Ectodermal cell (in vitro differentiated cells): Measurements from ENCODE around the gene DUSP15.

Experiments
- H3K27ac ChIP-seq: 2 replicates; pipeline ENCODE4 v1.7.0; 2013; ENCODE audit warnings: mild to moderate bottlenecking, low read depth, low read length; ENCODE audit not compliant: insufficient read depth, poor library complexity, severe bottlenecking
- H3K27me3 ChIP-seq: 2 replicates; pipeline ENCODE4 v1.7.0; 2013; ENCODE audit warnings: mild to moderate bottlenecking, low read length; ENCODE audit not compliant: insufficient read depth, control insufficient read depth, poor library complexity, severe bottlenecking
- H3K36me3 ChIP-seq: one replicate; pipeline ENCODE4 v1.7.0; 2013; ENCODE audit warnings: low read length; ENCODE audit not compliant: control insufficient read depth, insufficient read depth
- H3K4me1 ChIP-seq: one replicate; pipeline ENCODE4 v1.7.0; 2013; ENCODE audit warnings: low read length; ENCODE audit not compliant: control insufficient read depth, insufficient read depth
- H3K4me3 ChIP-seq: 2 replicates; pipeline ENCODE4 v1.7.0; 2013; ENCODE audit warnings: low read depth, low read length, control low read depth; ENCODE audit not compliant: insufficient read depth
- H3K9me3 ChIP-seq: 2 replicates; pipeline ENCODE4 v1.7.0; 2013; ENCODE audit warnings: mild to moderate bottlenecking, low read length, moderate library complexity; ENCODE audit not compliant: control insufficient read depth
- WGBS, 2 experiments: methylation state at CpG; one replicate each; pipeline ENCODE4 v1.1.7; 2013; ENCODE audit warnings: missing lambda C conversion rate in 2 of 2; 5-methylcytosine and 5-hydroxymethylcytosine counted together

DUSP15 gene

DNA sequence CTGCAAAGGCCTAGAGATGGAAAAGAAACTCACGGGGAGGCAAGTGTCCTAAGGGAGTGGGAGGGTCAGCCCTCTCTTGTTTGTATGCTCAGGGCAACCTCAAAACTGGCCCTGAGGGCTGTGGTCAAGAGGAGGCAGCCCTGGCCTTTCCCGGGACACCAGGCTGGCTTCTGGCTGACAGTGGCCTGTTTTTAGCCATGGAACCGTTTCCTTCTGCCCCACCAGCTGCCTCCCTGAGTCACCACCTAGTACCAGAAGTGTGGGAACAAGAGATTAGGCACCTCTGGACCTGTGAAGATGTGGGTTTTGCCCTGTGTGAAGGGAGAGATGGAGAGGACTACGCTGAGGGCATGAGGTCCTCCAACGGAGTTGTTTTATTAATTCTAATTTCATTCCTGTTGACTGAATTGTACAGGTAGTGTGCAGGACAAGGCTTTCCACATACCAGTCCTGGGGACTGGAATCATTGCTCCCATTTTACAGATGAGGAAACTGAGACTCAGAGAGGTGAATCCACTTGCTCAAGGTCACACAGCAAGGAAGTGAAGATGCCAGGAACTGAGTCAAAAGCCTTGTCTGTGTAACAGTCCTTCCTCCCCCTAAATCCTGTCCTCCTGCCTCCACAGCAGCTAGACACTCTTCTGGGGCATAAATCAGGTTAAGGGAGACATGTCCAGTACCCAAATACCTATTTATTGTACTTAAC is 30.4 kb downstream of the DUSP15 start:
- Histone ChIP-seq H3K4me3 (no peak overlapping the region), H3K27ac (no peak overlapping the region), H3K9me3 (no peaks in the 10 kb centered on the region), H3K27me3 (no peaks in the 10 kb centered on the region), H3K4me1 (peaks cover 44% of the 10 kb centered on the region), H3K36me3 (no peaks in the 10 kb centered on the region)
- 87 to 89% methylated on average over 5 of the region's 5 CpGs for WGBS, 2 experiments

DNA sequence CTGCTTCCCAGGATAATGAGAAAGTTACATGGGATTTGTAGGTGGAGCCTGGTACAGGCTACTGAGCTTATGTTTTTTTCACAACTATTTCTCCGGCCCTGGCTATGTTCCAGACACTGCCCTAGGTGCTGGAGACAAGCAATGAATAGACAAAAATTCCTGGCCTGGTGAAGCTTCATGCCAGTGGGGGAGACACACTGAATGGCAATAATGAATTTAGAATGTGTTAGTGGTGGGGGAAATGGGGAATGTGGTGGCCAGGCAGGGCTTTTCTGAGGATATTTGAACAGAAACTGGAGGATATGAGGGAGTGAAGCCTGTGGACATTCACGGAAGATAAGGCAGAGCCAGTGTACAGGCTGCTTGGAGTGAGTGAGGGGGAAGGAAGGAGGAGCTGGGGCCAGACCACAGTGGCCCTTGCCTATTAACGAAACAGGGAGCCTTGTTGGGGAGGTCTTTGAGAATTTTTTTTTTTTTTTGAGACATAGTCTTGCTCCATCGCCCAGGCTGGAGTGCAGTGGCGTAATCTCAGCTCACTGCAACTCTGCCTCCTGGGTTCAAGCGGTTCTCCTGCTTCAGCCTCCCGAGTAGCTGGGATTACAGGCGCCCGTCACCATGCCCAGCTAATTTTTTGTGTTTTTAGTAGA is 31.6 kb downstream of the DUSP15 start:
- WGBS, 2 experiments, result 93 to 95% methylated on average over 9 of the region's 9 CpGs
- peaks cover 45% of the 10 kb centered on the region for H3K4me1 ChIP-seq
- no peak overlapping the region for H3K27ac ChIP-seq

DNA sequence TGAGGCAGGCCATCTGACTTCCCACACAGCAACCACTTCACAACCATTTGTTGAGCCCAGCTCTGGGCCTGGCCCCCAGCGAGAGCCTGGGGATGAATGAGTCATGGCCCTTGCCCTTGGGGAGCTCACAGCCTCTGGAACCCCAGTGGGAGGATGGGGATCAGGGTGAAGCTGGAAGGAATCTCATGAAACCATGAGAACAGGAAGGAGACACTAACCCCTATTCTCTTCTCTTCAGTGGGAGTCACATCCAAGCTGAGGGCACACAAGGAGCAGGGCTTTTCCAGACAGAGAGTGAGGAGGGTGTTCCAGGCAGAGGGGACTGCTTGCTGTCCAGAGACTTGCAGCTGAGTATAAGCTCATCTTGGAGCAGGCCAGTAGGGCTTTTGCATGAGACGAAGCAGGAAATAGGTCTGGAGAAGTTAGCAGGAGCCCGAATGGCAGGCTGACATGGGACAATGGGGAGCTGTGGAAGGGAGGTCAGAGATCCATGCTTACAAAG is 32.4 kb downstream of the DUSP15 start:
- Histone ChIP-seq H3K9me3 (no peaks in the 10 kb centered on the region), H3K4me3 (no peak overlapping the region), H3K36me3 (no peaks in the 10 kb centered on the region), H3K4me1 (peaks cover 46% of the 10 kb centered on the region), H3K27ac (no peak overlapping the region), H3K27me3 (no peaks in the 10 kb centered on the region)
- 52 to 60% methylated on average over 3 of the region's 3 CpGs for WGBS, 2 experiments

More for the DNA sequence above, 31.6 kb downstream of the DUSP15 start:
- H3K4me3 ChIP-seq, result no peak overlapping the region
- H3K27me3 ChIP-seq, result no peaks in the 10 kb centered on the region
- no peaks in the 10 kb centered on the region for H3K9me3 ChIP-seq
- no peaks in the 10 kb centered on the region for H3K36me3 ChIP-seq

DNA sequence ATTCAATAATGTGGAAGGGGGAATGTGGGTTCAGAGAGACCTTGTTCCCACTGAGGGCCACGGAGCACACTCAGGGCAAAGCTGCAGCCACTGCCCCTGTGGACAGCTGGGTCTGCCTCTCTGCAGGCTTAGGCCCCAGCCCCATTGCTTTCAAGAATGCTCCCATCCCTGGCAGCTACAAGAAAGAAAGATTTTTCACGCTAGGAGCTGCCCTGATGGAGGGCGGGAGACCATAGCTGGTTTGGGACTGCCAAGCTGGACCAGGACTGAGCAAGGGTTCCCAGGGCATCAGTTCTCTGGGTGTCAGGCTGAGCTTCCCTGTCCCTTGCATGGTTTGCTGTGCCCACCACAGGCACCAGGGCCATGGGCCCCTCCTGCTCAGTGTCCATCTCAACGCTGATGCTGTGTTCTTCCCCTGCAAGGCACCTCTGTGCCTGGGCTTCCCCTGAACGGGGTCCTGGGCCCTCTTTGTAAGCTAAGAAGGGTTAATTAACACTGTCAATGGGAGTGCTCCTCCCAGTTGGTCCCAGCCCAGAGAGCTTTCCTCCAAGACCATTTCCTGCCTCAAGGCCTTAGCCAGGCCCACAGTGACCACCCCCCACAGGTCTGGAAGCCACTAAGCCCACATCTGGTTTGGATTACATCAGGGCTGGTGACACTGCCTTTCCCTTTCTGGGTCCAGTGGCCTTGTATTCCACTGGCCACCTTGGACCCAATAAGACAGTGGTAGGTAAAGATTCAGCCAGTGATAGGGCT is 33.3 kb downstream of the DUSP15 start:
- peaks cover 38% of the 10 kb centered on the region for H3K4me1 ChIP-seq
- no peaks in the 10 kb centered on the region for H3K9me3 ChIP-seq
- no peaks in the 10 kb centered on the region for H3K27me3 ChIP-seq
- H3K4me3 ChIP-seq, result no peak overlapping the region
- no peaks in the 10 kb centered on the region for H3K36me3 ChIP-seq
- H3K27ac ChIP-seq, result peak overlapping the region; percentile 26
- WGBS, 2 experiments, result 57 to 69% methylated on average over 5 of the region's 5 CpGs

DNA sequence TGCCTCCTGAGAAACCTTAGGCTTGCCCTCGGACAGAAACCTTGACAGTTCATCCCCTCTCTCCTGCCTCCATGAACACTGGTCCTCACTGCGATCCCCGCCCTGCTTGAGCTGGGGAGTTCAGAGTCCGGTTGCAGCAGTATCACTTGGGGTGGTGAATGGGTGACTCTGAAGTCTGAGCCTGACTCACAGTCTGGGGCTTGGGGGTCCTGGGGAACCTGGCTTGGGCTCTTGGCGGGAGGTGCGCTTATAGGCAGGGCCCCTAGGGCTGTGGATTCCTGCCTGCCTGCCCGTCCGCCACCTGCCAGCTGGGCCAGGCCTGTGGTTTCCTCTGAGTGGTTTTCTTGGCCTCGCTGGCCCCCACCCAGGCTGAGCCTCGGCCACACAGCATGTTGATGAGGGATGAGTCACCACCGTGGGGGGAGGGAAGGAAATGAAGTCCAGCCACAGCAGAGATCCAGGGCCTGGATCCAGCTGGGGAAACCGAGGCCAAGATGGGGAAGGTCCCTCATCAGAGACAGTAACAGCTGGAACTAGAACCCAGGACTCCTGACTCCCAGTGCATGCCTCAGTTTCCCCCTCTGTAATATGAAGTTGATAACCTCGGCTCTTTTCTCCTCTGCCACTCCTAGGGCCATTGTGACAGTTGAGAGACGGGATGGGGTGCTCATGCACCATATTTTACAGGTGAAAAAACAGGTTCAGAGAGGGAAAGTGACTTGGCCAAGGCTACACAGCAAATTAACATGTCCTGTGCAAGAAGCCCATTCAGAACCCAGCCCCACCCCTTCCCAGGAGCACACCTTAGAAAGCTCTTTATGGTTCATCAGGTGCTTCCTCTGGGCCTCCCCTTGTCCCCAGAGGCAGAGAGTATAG is 34.1 kb downstream of the DUSP15 start:
- Histone ChIP-seq H3K27me3 (no peaks in the 10 kb centered on the region), H3K4me1 (peaks cover 31% of the 10 kb centered on the region), H3K9me3 (no peaks in the 10 kb centered on the region), H3K4me3 (no peak overlapping the region), H3K27ac (no peak overlapping the region), H3K36me3 (no peaks in the 10 kb centered on the region)
- 81% methylated on average over 14 of the region's 14 CpGs for WGBS, 2 experiments

DNA sequence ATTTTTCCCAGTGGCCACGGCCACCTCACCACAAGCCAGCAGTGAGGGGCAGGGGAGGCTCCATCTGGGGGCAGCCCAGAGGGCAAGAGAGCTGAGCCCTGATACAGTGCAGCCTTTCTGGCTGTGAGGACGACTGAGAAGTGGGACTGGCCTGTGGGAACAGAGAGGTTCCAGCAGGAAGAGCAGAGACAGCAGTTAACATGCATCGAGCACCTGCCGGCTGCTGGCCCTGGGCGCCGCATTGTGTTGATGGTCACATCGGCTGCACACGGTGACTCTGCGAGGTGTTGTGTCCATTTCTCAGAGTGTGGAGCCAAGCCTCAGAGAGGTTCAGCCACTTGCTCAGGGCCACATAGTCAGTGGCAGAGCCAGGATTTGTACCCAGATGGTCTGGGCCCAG is 34.8 kb downstream of the DUSP15 start:
- Histone ChIP-seq H3K27ac (no peak overlapping the region), H3K9me3 (no peaks in the 10 kb centered on the region), H3K4me3 (no peak overlapping the region), H3K36me3 (no peaks in the 10 kb centered on the region), H3K4me1 (peaks cover 27% of the 10 kb centered on the region), H3K27me3 (no peaks in the 10 kb centered on the region)
- WGBS, 2 experiments, result 89 to 92% methylated on average over 9 of the region's 9 CpGs

DNA sequence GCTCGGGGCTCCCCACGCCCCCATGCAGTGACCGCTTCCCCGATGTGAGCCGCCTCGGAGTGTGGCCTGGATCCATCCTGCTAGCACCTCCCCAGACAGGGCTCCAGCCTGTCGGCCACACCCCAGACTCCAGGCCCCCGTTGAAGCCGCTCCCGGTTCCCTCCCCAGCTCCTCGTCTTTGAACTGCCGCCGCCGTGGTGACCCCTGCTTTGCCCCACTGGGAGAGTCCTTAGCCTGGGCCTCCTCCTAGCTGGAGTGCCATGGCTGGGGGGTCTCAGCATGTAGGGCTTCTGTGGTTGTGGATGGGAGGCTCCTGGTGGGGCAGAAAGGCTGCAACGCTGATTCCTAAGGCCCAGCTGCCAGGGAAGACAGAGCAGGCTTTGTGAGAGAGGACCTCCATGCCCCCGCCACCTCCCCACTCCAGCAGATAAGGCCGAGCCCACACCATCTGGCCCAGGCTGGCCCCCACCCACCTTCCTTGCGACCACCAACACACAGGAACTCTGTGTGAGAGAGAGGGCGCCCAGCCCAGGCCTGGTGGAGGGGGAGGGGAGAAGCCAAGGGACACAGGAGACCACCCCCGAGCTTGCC is 36.3 kb downstream of the DUSP15 start:
- peaks cover 27% of the 10 kb centered on the region for H3K4me1 ChIP-seq
- 85 to 86% methylated on average over 20 of the region's 20 CpGs for WGBS, 2 experiments
- H3K36me3 ChIP-seq, result no peaks in the 10 kb centered on the region
- H3K9me3 ChIP-seq, result no peaks in the 10 kb centered on the region
- no peaks in the 10 kb centered on the region for H3K27me3 ChIP-seq
- H3K4me3 ChIP-seq, result no peak overlapping the region
- H3K27ac ChIP-seq, result peak overlapping the region; percentile 44

DNA sequence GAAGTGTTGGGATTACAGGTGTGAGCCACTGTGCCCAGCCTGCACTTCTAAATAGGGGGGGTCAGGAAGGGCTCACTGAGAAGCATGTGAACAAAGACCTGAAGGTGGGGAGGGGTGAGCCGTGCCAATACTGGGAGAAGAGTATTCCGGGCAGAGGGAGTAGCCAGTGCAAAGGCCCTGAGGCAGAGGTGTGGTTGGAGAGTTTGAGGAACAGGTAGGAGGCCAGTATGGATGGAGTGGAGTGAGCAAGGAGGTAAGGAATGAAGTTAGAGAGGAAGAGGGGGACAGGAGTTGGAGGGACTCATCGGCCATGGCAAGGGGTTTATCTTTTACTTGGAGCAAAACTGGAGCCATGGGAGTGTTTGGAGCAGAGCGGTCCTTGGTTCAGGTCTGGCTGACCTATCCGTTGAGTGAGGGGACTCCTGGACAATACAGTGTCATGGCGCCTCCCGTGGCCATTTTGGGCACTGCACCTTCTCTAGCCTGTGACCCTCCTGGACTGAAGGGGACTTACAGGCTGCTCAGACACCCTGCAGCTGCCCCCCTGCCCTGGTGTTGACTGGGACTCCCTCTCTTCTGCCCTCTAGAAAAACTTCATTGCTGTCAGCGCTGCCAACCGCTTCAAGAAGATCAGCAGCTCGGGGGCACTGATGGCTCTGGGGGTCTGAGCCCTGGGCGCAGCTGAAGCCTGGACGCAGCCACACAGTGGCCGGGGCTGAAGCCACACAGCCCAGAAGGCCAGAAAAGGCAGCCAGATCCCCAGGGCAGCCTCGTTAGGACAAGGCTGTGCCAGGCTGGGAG is 37.0 kb downstream of the DUSP15 start:
- H3K27ac ChIP-seq, result no peak overlapping the region
- H3K4me3 ChIP-seq, result no peak overlapping the region
- WGBS, 2 experiments, result 65 to 66% methylated on average over 14 of the region's 14 CpGs

DNA sequence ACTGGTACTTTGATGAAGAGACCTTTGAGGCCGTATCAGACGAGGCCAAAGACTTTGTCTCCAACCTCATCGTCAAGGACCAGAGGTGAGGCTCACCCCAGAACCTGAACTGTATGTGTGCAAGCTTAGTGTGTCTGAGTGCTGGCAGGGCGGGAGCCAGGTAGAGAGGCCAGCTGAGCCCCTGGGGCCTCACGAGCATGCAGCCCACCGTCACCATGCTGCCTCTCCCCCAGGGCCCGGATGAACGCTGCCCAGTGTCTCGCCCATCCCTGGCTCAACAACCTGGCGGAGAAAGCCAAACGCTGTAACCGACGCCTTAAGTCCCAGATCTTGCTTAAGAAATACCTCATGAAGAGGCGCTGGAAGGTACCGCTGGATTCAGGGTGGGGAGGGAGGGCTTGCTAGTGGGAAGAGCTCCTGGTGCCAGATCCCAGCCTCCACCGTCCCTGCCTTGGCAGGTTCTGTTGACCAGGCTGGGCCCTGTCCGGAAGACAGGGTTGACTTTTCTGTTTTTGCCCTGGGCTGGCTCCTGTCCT is 38.5 kb downstream of the DUSP15 start:
- no peak overlapping the region for H3K4me3 ChIP-seq

More for the DNA sequence above, 37.0 kb downstream of the DUSP15 start:
- Histone ChIP-seq H3K9me3 (no peaks in the 10 kb centered on the region), H3K36me3 (no peaks in the 10 kb centered on the region), H3K4me1 (peaks cover 27% of the 10 kb centered on the region), H3K27me3 (no peaks in the 10 kb centered on the region)

More for the DNA sequence above, 38.5 kb downstream of the DUSP15 start:
- no peaks in the 10 kb centered on the region for H3K36me3 ChIP-seq
- no peaks in the 10 kb centered on the region for H3K9me3 ChIP-seq
- H3K4me1 ChIP-seq, result peaks cover 14% of the 10 kb centered on the region
- WGBS, 2 experiments, result 95 to 96% methylated on average over 17 of the region's 17 CpGs
- H3K27ac ChIP-seq, result no peak overlapping the region
- no peaks in the 10 kb centered on the region for H3K27me3 ChIP-seq
